Body of pancreas (tissue), 4 donors: ENCODE measurements around the gene GABRB2. TPM values are rescaled to one million over a fixed set of nuclear protein-coding genes. Genes with fewer than 3 reads are reported as not detected.

ENCODE experiments used
- ATAC-seq: fragments of 150-250 bp; one replicate; pipeline ENCODE4 v1.9.1; 2016
- DNase-seq, 4 donors: peaks; one replicate each; pipeline ENCODE4 v3.0.0-alpha.2; 2019
- H3K27ac ChIP-seq, 4 donors: fragments of 200-600 bp; sonication (generic); 1 replicate in 3 of 4; 2 replicates in 1 of 4; pipeline versions ENCODE4 v1.5.1 to v1.6.1; 2016 to 2019; ENCODE audit warnings: mild to moderate bottlenecking in 1 of 4, mixed read lengths in 1 of 4, moderate library complexity in 1 of 4
- H3K27me3 ChIP-seq, 2 donors: fragments of 200-600 bp; sonication (generic); one replicate each; pipeline ENCODE4 v1.6.0; 2016; ENCODE audit warnings: mild to moderate bottlenecking in 1 of 2
- H3K36me3 ChIP-seq, 2 donors: fragments of 200-600 bp; sonication (generic); replicated peaks in 1 of 2; 2 replicates each; pipeline ENCODE4 v1.5.1; 2016; ENCODE audit warnings: low read depth in 2 of 2; ENCODE audit not compliant: insufficient read depth in 1 of 2
- H3K4me1 ChIP-seq: fragments of 200-600 bp; sonication (generic); one replicate; pipeline ENCODE4 v1.6.0; 2016
- H3K4me3 ChIP-seq, 2 donors: fragments of 200-600 bp; sonication (generic); 1 replicate in 1 of 2; 2 replicates in 1 of 2; pipeline ENCODE4 v1.5.1; 2016 to 2019
- H3K9me3 ChIP-seq, 3 donors: fragments of 200-600 bp; sonication (generic); 1 replicate in 2 of 3; 2 replicates in 1 of 3; pipeline ENCODE4 v1.5.1; 2016
- POLR2A ChIP-seq, 3 donors: fragments of 450-650 bp; IDR thresholded peaks; one replicate each; pipeline ENCODE4 v1.6.1; 2016; ENCODE audit warnings: antibody characterized with exemption in 3 of 3, mild to moderate bottlenecking in 2 of 3
- WGBS, 2 donors: methylation state at CpG; one replicate each; pipeline ENCODE4 v1.1.5; 2017; 5-methylcytosine and 5-hydroxymethylcytosine counted together
- intact Hi-C: fragments of 100-400 bp; cut with DNase I; formaldehyde crosslinking; loops from one replicate; pipeline ENCODE4 v1.15.1; 2023
- total RNA-seq, 2 donors: library from RNA; depleted of rRNA; stranded (reverse); fragments of >200 nt; gene quantifications; one replicate each; pipeline ENCODE4 v1.1.0, GENCODE V29; 2016
- TF ChIP-seq, protein P1 (sequence below), 7 experiments: fragments of 450-650 bp in 4 of 7; fragments of 200-600 bp in 3 of 7; sonication (generic) in 3 of 7; IDR thresholded peaks; one replicate each; pipeline ENCODE4 v1.5.1; 2016 to 2019; ENCODE audit warnings: antibody characterized with exemption in 7 of 7

The GABRB2 gene
- total RNA-seq, 2 donors from 2014 or later, result under 0.01 TPM; not detected in 1

DNA sequence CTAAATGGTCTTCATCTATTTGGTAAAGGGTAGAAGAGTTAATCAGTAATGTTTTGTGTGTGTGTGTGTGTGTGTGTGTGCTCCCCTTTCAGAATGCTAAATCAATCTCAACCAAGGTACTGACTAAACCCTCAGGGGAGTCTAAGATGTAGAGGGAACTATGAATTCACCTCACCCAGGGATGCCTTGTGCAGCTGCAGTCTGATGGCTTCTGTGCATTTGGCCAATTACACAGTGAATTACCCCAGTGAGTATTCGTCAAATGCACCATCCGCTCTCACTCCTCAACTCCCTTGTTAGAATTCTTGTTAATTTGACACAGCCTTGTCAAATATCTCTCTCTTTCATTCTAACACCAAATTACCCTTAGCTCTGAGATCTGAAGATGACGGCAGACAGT lies 234.6 kb downstream of the GABRB2 start:
- DNase-seq, result peak in 1 of 4 donors; percentile 18

DNA sequence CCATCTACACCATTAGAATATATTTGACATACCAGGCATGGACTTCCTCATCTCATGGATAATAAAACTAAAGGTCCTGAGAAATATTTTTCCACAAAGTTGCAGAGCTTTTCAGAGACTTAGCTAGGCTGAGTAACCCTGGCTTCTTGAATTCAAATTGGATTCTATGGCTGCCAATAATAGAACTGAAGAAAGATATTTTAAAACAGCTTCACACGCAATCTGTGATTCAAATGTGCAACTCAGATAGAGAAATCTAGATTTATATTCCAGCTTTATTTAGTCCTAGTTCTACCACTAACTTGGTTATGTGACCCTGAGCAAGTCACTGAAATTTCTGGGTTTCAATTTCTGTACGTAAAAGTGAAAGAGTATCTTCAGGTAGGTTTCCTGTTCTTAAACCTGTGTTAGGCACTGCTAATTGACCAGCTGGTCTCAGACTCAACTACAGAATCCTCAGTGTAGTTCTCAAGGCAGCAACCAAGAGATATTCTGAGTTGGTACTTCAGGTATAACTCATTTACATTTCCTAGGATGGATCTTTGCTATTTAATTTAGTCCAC lies 235.3 kb downstream of the GABRB2 start:
- Histone ChIP-seq H3K27me3 (no peaks in the 10 kb centered on the region), H3K27ac (no peak overlapping the region), H3K36me3 (no peaks in the 10 kb centered on the region), H3K4me1 (no peaks in the 10 kb centered on the region), H3K9me3 (no peaks in the 10 kb centered on the region), H3K4me3 (no peak overlapping the region)
- 83 to 90% methylated on average over 2 of the region's 2 CpGs for WGBS, 2 donors
- DNase-seq, result no peak
- intact Hi-C loops, result no loop called here
- no peak for ATAC-seq
- TF ChIP-seq POLR2A (IDR thresholded peaks at IDR 0.05), result no peak
- TF ChIP-seq, protein P1, sequence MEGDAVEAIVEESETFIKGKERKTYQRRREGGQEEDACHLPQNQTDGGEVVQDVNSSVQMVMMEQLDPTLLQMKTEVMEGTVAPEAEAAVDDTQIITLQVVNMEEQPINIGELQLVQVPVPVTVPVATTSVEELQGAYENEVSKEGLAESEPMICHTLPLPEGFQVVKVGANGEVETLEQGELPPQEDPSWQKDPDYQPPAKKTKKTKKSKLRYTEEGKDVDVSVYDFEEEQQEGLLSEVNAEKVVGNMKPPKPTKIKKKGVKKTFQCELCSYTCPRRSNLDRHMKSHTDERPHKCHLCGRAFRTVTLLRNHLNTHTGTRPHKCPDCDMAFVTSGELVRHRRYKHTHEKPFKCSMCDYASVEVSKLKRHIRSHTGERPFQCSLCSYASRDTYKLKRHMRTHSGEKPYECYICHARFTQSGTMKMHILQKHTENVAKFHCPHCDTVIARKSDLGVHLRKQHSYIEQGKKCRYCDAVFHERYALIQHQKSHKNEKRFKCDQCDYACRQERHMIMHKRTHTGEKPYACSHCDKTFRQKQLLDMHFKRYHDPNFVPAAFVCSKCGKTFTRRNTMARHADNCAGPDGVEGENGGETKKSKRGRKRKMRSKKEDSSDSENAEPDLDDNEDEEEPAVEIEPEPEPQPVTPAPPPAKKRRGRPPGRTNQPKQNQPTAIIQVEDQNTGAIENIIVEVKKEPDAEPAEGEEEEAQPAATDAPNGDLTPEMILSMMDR (IDR thresholded peaks at IDR 0.05), result no peak

More for the DNA sequence above, 234.6 kb downstream of the GABRB2 start:
- 82 to 85% methylated on average over 3 of the region's 3 CpGs for WGBS, 2 donors
- Histone ChIP-seq H3K27ac (no peak overlapping the region), H3K4me1 (no peaks in the 10 kb centered on the region), H3K9me3 (no peaks in the 10 kb centered on the region), H3K4me3 (no peak overlapping the region), H3K27me3 (no peaks in the 10 kb centered on the region), H3K36me3 (no peaks in the 10 kb centered on the region)
- intact Hi-C loops, result no loop called here
- ATAC-seq, result no peak
- TF ChIP-seq POLR2A (IDR thresholded peaks at IDR 0.05), result no peak
- TF ChIP-seq, protein P1 (IDR thresholded peaks at IDR 0.05), result no peak

DNA sequence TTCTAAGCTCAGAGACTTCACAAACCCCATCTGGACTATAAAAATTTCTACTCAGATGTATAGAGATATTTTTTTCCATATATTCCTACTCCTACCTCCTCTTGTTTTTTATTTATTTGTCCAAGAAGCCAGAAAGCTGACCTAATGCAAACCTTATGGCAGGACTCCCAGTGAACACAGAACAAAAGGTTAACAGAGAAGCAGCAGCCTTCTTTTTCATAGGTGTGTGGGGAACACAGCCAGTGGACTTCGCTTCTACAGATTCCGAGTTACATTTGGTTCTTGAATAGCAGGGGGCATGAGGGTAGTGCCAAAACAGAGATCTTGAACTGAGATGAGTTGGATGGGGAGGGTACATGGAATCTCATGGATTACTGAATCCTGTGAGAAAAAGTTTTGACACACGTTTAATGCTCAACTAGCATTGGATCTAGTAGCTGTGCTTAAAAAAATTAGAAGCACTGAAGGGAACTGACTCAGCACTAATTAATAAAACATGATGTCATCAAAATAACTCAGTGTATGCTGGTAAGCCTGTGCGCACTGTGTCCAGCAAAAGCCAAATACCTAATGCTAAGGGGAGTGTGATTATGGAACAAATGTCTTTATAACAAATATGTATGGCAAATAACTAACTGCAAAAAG lies 240.1 kb downstream of the GABRB2 start:
- 37 to 66% methylated on average over 4 of the region's 4 CpGs for WGBS, 2 donors
- Histone ChIP-seq H3K9me3 (no peaks in the 10 kb centered on the region), H3K4me1 (no peaks in the 10 kb centered on the region), H3K27ac (no peak overlapping the region), H3K27me3 (no peaks in the 10 kb centered on the region), H3K4me3 (no peak overlapping the region), H3K36me3 (no peaks in the 10 kb centered on the region)
- no peak for TF ChIP-seq POLR2A (IDR thresholded peaks at IDR 0.05)
- TF ChIP-seq, protein P1 (IDR thresholded peaks at IDR 0.05), result no peak
- DNase-seq (no peak), ATAC-seq (no peak)
- intact Hi-C loops, result no loop called here

DNA sequence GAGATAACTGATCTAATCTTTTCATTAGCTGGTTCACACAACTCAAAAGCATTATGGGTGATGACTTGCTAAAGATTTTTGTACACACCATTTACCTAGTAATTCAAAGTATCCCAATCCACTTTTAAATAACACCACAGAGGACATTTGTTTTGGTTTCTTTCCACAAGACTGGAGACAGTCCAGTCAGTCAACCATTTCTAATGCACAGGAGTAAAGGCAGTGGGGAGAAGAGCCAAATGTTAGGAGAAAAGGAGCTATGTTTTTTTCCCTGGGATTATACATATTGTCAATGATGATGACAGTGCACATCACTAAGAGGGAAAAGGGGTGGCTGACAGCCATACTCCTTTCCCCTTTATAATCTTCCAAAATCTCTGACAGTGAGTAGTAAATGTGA lies 240.9 kb downstream of the GABRB2 start:
- Histone ChIP-seq H3K36me3 (no peaks in the 10 kb centered on the region), H3K4me3 (no peak overlapping the region), H3K9me3 (no peaks in the 10 kb centered on the region), H3K27ac (no peak overlapping the region), H3K27me3 (no peaks in the 10 kb centered on the region), H3K4me1 (no peaks in the 10 kb centered on the region)
- DNase-seq (no peak), ATAC-seq (no peak)
- intact Hi-C loops, result no loop called here
- TF ChIP-seq, protein P1 (IDR thresholded peaks at IDR 0.05), result no peak
- TF ChIP-seq POLR2A (IDR thresholded peaks at IDR 0.05), result no peak

DNA sequence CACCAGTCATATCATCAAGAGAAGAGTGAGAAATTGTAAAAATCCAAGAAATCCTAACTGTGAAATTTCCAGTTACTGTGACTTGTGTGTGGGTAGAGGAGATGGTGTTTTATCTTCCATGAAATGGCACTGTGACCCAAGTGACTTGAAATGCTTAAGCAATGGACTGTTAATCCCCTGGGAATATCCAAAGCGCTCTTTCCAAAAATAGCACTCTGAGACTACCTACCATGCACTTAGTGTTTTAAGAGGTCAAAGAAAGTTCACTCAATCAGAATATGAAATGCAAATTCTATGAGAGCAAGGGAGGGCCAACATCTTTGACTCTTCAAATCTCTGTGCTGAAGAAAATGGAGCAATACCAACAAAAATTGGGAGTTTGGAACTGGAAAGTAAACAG lies 244.0 kb downstream of the GABRB2 start:
- Histone ChIP-seq H3K9me3 (no peaks in the 10 kb centered on the region), H3K36me3 (no peaks in the 10 kb centered on the region), H3K4me1 (no peaks in the 10 kb centered on the region), H3K27ac (no peak overlapping the region), H3K27me3 (no peaks in the 10 kb centered on the region), H3K4me3 (no peak overlapping the region)
- intact Hi-C loops, result no loop called here
- 68 to 69% methylated on average over 1 of the region's 1 CpG for whole genome bisulfite sequencing, 2 donors
- ATAC-seq (no peak), DNase-seq (no peak)
- TF ChIP-seq, protein P1 (IDR thresholded peaks at IDR 0.05), result no peak
- TF ChIP-seq POLR2A (IDR thresholded peaks at IDR 0.05), result no peak
